Measurements from ENCODE around the gene SATB1. TPM values are rescaled to one million over a fixed set of nuclear protein-coding genes. Genes with fewer than 3 reads are reported as not detected.

Gene SATB1
- total and polyA plus RNA-seq, 2 of the 8 experiments (the other 6 are each of a cell fraction or from before 2014, with no cell fraction given) = 18.8 to 28.0 TPM

DNA sequence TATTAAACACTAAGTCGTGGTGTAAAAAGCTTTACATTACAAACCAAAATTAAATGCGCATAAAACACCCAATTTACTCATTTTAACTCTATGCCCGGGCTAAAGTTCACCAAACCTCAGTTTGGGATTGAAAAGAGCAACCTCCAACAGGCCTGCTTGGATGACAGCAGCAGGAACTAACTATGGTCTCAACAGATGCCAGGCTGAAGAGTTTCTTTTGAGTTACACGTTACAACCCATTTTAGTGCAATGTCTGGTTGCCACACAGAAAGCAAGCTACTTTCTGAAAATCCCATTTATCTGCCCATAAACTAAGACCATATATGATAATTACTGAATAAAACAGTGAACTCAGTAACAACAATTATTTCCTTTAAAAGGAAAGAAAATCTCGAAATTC, 2.2 kb downstream of the SATB1 start:
- FAIRE-seq (no peak), DNase-seq (ENCODE audit: low read depth in 1 of 2, low spot score in 2 of 2) (no peak)
- Histone ChIP-seq H3K79me1 (ENCODE audit: low read depth, low read length) (no peaks in the 10 kb centered on the region), H4K91ac (replicated peaks; ENCODE audit: insufficient read length, low read length) (no peak overlapping the region), H2BK12ac (ENCODE audit: low read depth, low read length) (no peak overlapping the region), H3K23me2 (ENCODE audit: low read depth, low read length) (peaks cover 12% of the 10 kb centered on the region; the same call in 1 of the 2 replicates), H3K4me3 (ENCODE audit: extremely low read depth in 1 of 4, insufficient read depth in 2 of 4, low read depth in 3 of 4, low read length in 4 of 4) (peak overlapping the region; percentile 85 to 99 (median 90); a peak in 7 of 8 replicates), H4K8ac (ENCODE audit: extremely low read depth, insufficient read depth, low read length) (no peak overlapping the region), H3K9me3 (ENCODE audit: insufficient read depth in 2 of 2, low read depth in 1 of 2, low read length in 1 of 2) (no peaks in the 10 kb centered on the region), H3K14ac (ENCODE audit: insufficient read length) (no peak overlapping the region), H2AFZ (ENCODE audit: low read length) (no peak overlapping the region), H3K18ac (ENCODE audit: extremely low read depth, low read length) (no peak overlapping the region), H4K20me1 (replicated peaks in 1 of 2; ENCODE audit: control insufficient read depth in 1 of 2, insufficient read depth in 2 of 2, low read length in 2 of 2) (no peaks in the 10 kb centered on the region), H3K56ac (replicated peaks; ENCODE audit: insufficient read length, low read depth, low read length) (no peak overlapping the region), H3K36me3 (ENCODE audit: control insufficient read depth in 2 of 4, insufficient read depth in 4 of 4, low read length in 3 of 4) (peaks cover 0 to 13% (median 1%) of the 10 kb centered on the region in 4 experiments; a peak in 4 of 8 replicates), H2BK15ac (ENCODE audit: low read length) (no peak overlapping the region), H2BK5ac (ENCODE audit: low read depth, low read length) (no peak overlapping the region), H2BK20ac (ENCODE audit: low read length) (no peak overlapping the region), H2AK5ac (ENCODE audit: low read depth, low read length) (no peak overlapping the region), H3K27me3 (replicated peaks in 1 of 4; ENCODE audit: control insufficient read depth in 3 of 4, extremely low read depth in 1 of 4, insufficient read depth in 3 of 4, low read length in 3 of 4) (no peaks in the 10 kb centered on the region), H3K4ac (replicated peaks; ENCODE audit: insufficient read length, low read depth, low read length) (no peak overlapping the region), H3K23ac (ENCODE audit: insufficient read length) (no peak overlapping the region), H4K5ac (ENCODE audit: insufficient read length, low read depth, low read length) (no peak overlapping the region), H3K4me1 (replicated peaks in 1 of 4; ENCODE audit: control insufficient read depth in 3 of 4, insufficient read depth in 4 of 4, low read length in 3 of 4) (peaks cover 0 to 10% (median 3%) of the 10 kb centered on the region in 4 experiments; a peak in 3 of 7 replicates), H3K79me2 (ENCODE audit: control insufficient read depth in 1 of 2, insufficient read depth in 2 of 2, low read length in 2 of 2) (peaks cover 0 to 14% of the 10 kb centered on the region in 2 experiments; a peak in 2 of 4 replicates), H3K9ac (replicated peaks in 1 of 4; ENCODE audit: extremely low read depth in 1 of 4, low read depth in 3 of 4, low read length in 3 of 4) (no peak overlapping the region), H3K4me2 (ENCODE audit: insufficient read depth in 1 of 2, low read depth in 2 of 2, low read length in 2 of 2) (peak overlapping the region; percentile 92 to 97), H2BK120ac (replicated peaks; ENCODE audit: low read depth, low read length) (no peak overlapping the region), H3K27ac (ENCODE audit: low read depth, low read length) (no peak overlapping the region)
- 30% methylated on average over 5 of the region's 5 CpGs; no CpG with 5 or more reads in 1 of the 2 experiments for WGBS, 2 experiments (ENCODE audit: extremely low coverage in 1 of 2, insufficient coverage in 1 of 2, insufficient read length in 1 of 2, insufficient replicate concordance in 2 of 2, low coverage in 1 of 2, low lambda C conversion rate in 2 of 2, missing lambda C conversion rate in 1 of 2)
- CTCF ChIA-PET (ENCODE audit: partially characterized antibody) = interaction anchor here (0.8 kb wide), 1 partner anchor 70 kb away, joined by 3 read pairs; no protein-coding TSS in a partner anchor
- POLR2A ChIA-PET (ENCODE audit: partially characterized antibody) = no interaction called here
- TF ChIP-seq FOSL1 (IDR thresholded peaks at IDR 0.05; ENCODE audit: insufficient read depth, low read depth, low read length) (no peak), EZH2 (IDR thresholded peaks at IDR 0.05; ENCODE audit: low read depth, low read length, severe bottlenecking) (no peak), SIRT6 (IDR thresholded peaks at IDR 0.05; ENCODE audit: low read length) (no peak), RAD21 (IDR thresholded peaks at IDR 0.05 in 1 of 2, conservative IDR thresholded peaks at IDR 0.05 in 1 of 2; ENCODE audit: low read depth in 2 of 2, low read length in 2 of 2) (no peak), SRF (IDR thresholded peaks at IDR 0.05; ENCODE audit: low read depth, low read length) (no peak)
- TF ChIP-seq, protein P1, sequence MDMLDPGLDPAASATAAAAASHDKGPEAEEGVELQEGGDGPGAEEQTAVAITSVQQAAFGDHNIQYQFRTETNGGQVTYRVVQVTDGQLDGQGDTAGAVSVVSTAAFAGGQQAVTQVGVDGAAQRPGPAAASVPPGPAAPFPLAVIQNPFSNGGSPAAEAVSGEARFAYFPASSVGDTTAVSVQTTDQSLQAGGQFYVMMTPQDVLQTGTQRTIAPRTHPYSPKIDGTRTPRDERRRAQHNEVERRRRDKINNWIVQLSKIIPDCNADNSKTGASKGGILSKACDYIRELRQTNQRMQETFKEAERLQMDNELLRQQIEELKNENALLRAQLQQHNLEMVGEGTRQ (IDR thresholded peaks at IDR 0.05; ENCODE audit: low read length) = no peak
- TF ChIP-seq, protein P2, sequence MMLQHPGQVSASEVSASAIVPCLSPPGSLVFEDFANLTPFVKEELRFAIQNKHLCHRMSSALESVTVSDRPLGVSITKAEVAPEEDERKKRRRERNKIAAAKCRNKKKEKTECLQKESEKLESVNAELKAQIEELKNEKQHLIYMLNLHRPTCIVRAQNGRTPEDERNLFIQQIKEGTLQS (IDR thresholded peaks at IDR 0.05; ENCODE audit: insufficient read depth, low read depth, low read length) = no peak
- TF ChIP-seq, protein P3, sequence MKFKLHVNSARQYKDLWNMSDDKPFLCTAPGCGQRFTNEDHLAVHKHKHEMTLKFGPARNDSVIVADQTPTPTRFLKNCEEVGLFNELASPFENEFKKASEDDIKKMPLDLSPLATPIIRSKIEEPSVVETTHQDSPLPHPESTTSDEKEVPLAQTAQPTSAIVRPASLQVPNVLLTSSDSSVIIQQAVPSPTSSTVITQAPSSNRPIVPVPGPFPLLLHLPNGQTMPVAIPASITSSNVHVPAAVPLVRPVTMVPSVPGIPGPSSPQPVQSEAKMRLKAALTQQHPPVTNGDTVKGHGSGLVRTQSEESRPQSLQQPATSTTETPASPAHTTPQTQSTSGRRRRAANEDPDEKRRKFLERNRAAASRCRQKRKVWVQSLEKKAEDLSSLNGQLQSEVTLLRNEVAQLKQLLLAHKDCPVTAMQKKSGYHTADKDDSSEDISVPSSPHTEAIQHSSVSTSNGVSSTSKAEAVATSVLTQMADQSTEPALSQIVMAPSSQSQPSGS (IDR thresholded peaks at IDR 0.05; ENCODE audit: low read length) = no peak

All from H1 (cell line).